GM12864 (cell line): ENCODE results near the gene YPEL5.

Source experiments
- DNase-seq: peaks from one replicate; pipeline ENCODE4 v3.0.0-alpha.2; 2011; ENCODE audit warnings: low read depth
- H3K4me3 ChIP-seq: 2 replicates; pipeline ENCODE4 v1.5.1; 2011; ENCODE audit warnings: mild to moderate bottlenecking, low read depth, low read length, control low read depth
- CTCF ChIP-seq: IDR thresholded peaks from 2 replicates; pipeline ENCODE4 v1.5.1; 2011; ENCODE audit warnings: low read depth, mild to moderate bottlenecking, moderate library complexity, low read length, control low read depth, inconsistent platforms; ENCODE audit errors: missing control alignments

YPEL5 gene

GRCh38 chr2:30165617-30166016 lies 18.8 kb downstream of the YPEL5 start:
- no peak for TF ChIP-seq CTCF
- no peak for DNase-seq
- no peak overlapping the region for H3K4me3 ChIP-seq

GRCh38 chr2:30172627-30173026 lies 25.8 kb downstream of the YPEL5 start:
- no peak for DNase-seq
- no peak for TF ChIP-seq CTCF
- H3K4me3 ChIP-seq: no peak overlapping the region

- DNase-seq: no peak
- TF ChIP-seq CTCF: no peak
- no peak overlapping the region for H3K4me3 ChIP-seq
Measured at GRCh38 chr2:30177440-30177839, 30.6 kb downstream of the YPEL5 start.

GRCh38 chr2:30177956-30178355 lies 31.1 kb downstream of the YPEL5 start:
- no peak for TF ChIP-seq CTCF
- no peak overlapping the region for H3K4me3 ChIP-seq
- DNase-seq: no peak

GRCh38 chr2:30178618-30179434 lies 32.0 kb downstream of the YPEL5 start:
- H3K4me3 ChIP-seq: no peak overlapping the region
- TF ChIP-seq CTCF: no peak
- no peak for DNase-seq

GRCh38 chr2:30179536-30179935 lies 32.7 kb downstream of the YPEL5 start:
- no peak for TF ChIP-seq CTCF
- DNase-seq: no peak
- H3K4me3 ChIP-seq: no peak overlapping the region

GRCh38 chr2:30180226-30180625 lies 33.4 kb downstream of the YPEL5 start:
- no peak for DNase-seq
- no peak for TF ChIP-seq CTCF
- H3K4me3 ChIP-seq: no peak overlapping the region
